Heart left ventricle (tissue), 16 donors: ENCODE data around the gene SPESP1. TPM values are rescaled to one million over a fixed set of nuclear protein-coding genes. Genes with fewer than 3 reads are reported as not detected.
"Not testable (repeated sequence)": the region's sequence is repeated elsewhere in the genome, so short reads cannot be mapped to it uniquely, and the experiment has no call there.

Experiments
- ATAC-seq, 4 donors: fragments of 200-7000 bp; cut with Tn5 transposase; one replicate each; pipeline ENCODE4 v1.9.1; 2020 to 2022; ENCODE audit warnings: moderate library complexity in 4 of 4, mild to moderate bottlenecking in 3 of 4, moderate number of reproducible peaks in 1 of 4
- DNase-seq, 5 donors: peaks; one replicate each; pipeline ENCODE4 v3.0.0-alpha.2; 2020
- H3K27ac ChIP-seq, 12 donors: fragments of 200-600 bp; sonication (generic) in 4 of 12; one replicate each; pipeline versions ENCODE4 v1.5.0 to v1.8.0; 2016 to 2022; ENCODE audit warnings: mild to moderate bottlenecking in 2 of 12
- H3K27me3 ChIP-seq, 9 donors: fragments of 200-600 bp; sonication (generic) in 2 of 9; one replicate each; pipeline versions ENCODE4 v1.5.1 to v1.8.0; 2016 to 2022; ENCODE audit warnings: mild to moderate bottlenecking in 3 of 9
- H3K36me3 ChIP-seq, 9 donors: fragments of 200-600 bp; sonication (generic) in 2 of 9; one replicate each; pipeline versions ENCODE4 v1.5.0 to v1.8.0; 2018 to 2022; ENCODE audit warnings: mild to moderate bottlenecking in 2 of 9
- H3K4me1 ChIP-seq, 12 donors: fragments of 200-600 bp; sonication (generic) in 4 of 12; one replicate each; pipeline versions ENCODE4 v1.5.0 to v1.8.0; 2016 to 2022; ENCODE audit warnings: mild to moderate bottlenecking in 3 of 12
- H3K4me3 ChIP-seq, 12 donors: fragments of 200-600 bp; sonication (generic) in 4 of 12; one replicate each; pipeline versions ENCODE4 v1.5.0 to v1.8.0; 2017 to 2022; ENCODE audit warnings: mild to moderate bottlenecking in 9 of 12, moderate library complexity in 4 of 12
- H3K9me3 ChIP-seq, 12 donors: fragments of 200-600 bp; sonication (generic) in 4 of 12; one replicate each; pipeline versions ENCODE4 v1.5.0 to v1.8.0; 2016 to 2022; ENCODE audit warnings: mild to moderate bottlenecking in 1 of 12
- CTCF ChIP-seq, 12 donors: fragments of 200-600 bp; sonication (generic) in 4 of 12; IDR thresholded peaks; one replicate each; pipeline versions ENCODE4 v1.5.0 to v1.8.0; 2018 to 2022; ENCODE audit warnings: antibody characterized with exemption in 12 of 12, mild to moderate bottlenecking in 5 of 12
- POLR2A ChIP-seq, 2 donors: fragments of 450-650 bp; IDR thresholded peaks; one replicate each; pipeline ENCODE4 v1.6.1; 2017; ENCODE audit warnings: antibody characterized with exemption in 2 of 2, mild to moderate bottlenecking in 2 of 2, moderate library complexity in 2 of 2
- WGBS, 4 donors: extraction: QIAGEN DNeasy Blood & Tissue Kit in 2 of 4; methylation state at CpG; one replicate each; pipeline versions ENCODE4 v1.1.5 to v1.1.7; 2013 to 2018; 5-methylcytosine and 5-hydroxymethylcytosine counted together
- intact Hi-C, 10 donors: fragments of 100-400 bp; cut with DNase I; formaldehyde crosslinking; loops; one replicate each; pipeline versions ENCODE4 v1.11.1 to v1.14.2; 2022
- polyA plus RNA-seq, 2 donors: library from polyadenylated mRNA; stranded (reverse); fragments of 200-250 nt; gene quantifications; one replicate each; pipeline ENCODE4 v1.2.3, GENCODE V29; 2013
- total RNA-seq, 9 donors: library from RNA; depleted of rRNA in 2 of 9; stranded (reverse); fragments of >200 nt in 2 of 9; fragmentation: NEBNext Ultra II Directional in 3 of 9; extraction: Animal tissue kit (Norgen Biotek cat#: 25700) in 3 of 9; gene quantifications; one replicate each; pipeline versions ENCODE4 v1.1.0 to v1.2.4, GENCODE V29; 2016 to 2023
- donor health status: ischemic (EF 13 %, LVEDD 7.1; RV severe dilation, severe dysfunction).
- donor health status: healthy with polysubstance abuse.
- donor health status: DM: no; HTN: yes; CAD: no.
- donor health status: DM: no; HTN: no; CAD: no.
- donor health status: ischemic (EF 25% LVEDD 6.9; RV normal size, moderate dysfunction).
- donor health status: ischemic (EF 25% LVEDD 5.7; RV mildly dilated, moderate dysfunction).
- donor health status: healthy.
- donor health status: DM: yes; HTN: yes; CAD: no.
- donor health status: ischemic (EF 35%, LVEDD 5.7; RV mildly dilated, moderate dysfunction).
- donor health status: nonischemic (EF 11% LVEDD 7.7; RV severe dilation, severe dysfunction).
- donor health status: DM: yes; HTN: yes; CAD: no.
- donor health status: PGD.
- donor health status: ischemic (EF 29% LVEDD 5.4; RV normal size, mild dysfunction).
- donor health status: nonischemic (EF 23%, LVEDD 6.1; RV moderate dilation, normal function).

SPESP1 gene
- total and polyA plus RNA-seq, 11 donors = 1.2 to 11.0 (median 4.9) TPM; not detected in 1

- intact Hi-C loops = no loop called here
- DNase-seq (no peak), ATAC-seq (no peak)
- no peak overlapping the region for H3K4me3 ChIP-seq
- no peak overlapping the region for H3K27ac ChIP-seq
- no peaks in the 10 kb centered on the region for H3K36me3 ChIP-seq
- TF ChIP-seq CTCF (IDR thresholded peaks at IDR 0.05) (no peak), POLR2A (IDR thresholded peaks at IDR 0.05) (no peak)
- peaks cover 0 to 27% (median 15%) of the 10 kb centered on the region in 12 donors for H3K9me3 ChIP-seq
- peaks cover 0 to 4% (median 0%) of the 10 kb centered on the region in 12 donors for H3K4me1 ChIP-seq
- H3K27me3 ChIP-seq = no peaks in the 10 kb centered on the region
These were observed 37.6 kb downstream of the SPESP1 start for GRCh38 chr15:68967948-68968347.

GRCh38 chr15:68969298-68969697 is 39.0 kb downstream of the SPESP1 start:
- DNase-seq (no peak), ATAC-seq (no peak)
- H3K27ac ChIP-seq = no peak overlapping the region
- H3K9me3 ChIP-seq = peaks cover 0 to 27% (median 15%) of the 10 kb centered on the region in 12 donors
- H3K36me3 ChIP-seq = no peaks in the 10 kb centered on the region
- peaks cover 0 to 4% (median 0%) of the 10 kb centered on the region in 12 donors for H3K4me1 ChIP-seq
- intact Hi-C loops = no loop called here
- TF ChIP-seq POLR2A (IDR thresholded peaks at IDR 0.05) = no peak
- no peak for TF ChIP-seq CTCF (IDR thresholded peaks at IDR 0.05)
- no peak overlapping the region for H3K4me3 ChIP-seq
- no peaks in the 10 kb centered on the region for H3K27me3 ChIP-seq

- no peak overlapping the region for H3K27ac ChIP-seq
- H3K4me1 ChIP-seq = peaks cover 0 to under 1% (median 0%) of the 10 kb centered on the region in 12 donors
- H3K36me3 ChIP-seq = no peaks in the 10 kb centered on the region
- H3K27me3 ChIP-seq = no peaks in the 10 kb centered on the region
- intact Hi-C loops = no loop called here
- H3K4me3 ChIP-seq = no peak overlapping the region
- 51 to 61% (median 60%) methylated on average over 4 of the region's 4 CpGs for WGBS, 4 donors
- no peak for DNase-seq
- peaks cover 0 to 38% (median 16%) of the 10 kb centered on the region in 12 donors for H3K9me3 ChIP-seq
- no peak for TF ChIP-seq CTCF (IDR thresholded peaks at IDR 0.05)
- ATAC-seq = no peak
These were observed 42.1 kb downstream of the SPESP1 start for GRCh38 chr15:68972201-68973065.

GRCh38 chr15:68975651-68976160 is 45.4 kb downstream of the SPESP1 start:
- DNase-seq, intact Hi-C loops, H3K27me3 ChIP-seq, H3K36me3 ChIP-seq, H3K27ac ChIP-seq, H3K4me3 ChIP-seq, ATAC-seq, H3K4me1 ChIP-seq: not testable (repeated sequence)
- WGBS, 4 donors = 95 to 98% (median 98%) methylated on average over 10 to 26 of the region's 26 CpGs
- peaks cover 0 to 18% (median 0%) of the 10 kb centered on the region in 12 donors for H3K9me3 ChIP-seq

- peaks cover 0 to 18% (median 0%) of the 10 kb centered on the region in 12 donors for H3K9me3 ChIP-seq
- WGBS, 4 donors = 87 to 91% (median 89%) methylated on average over 10 of the region's 10 CpGs
- ATAC-seq, H3K4me3 ChIP-seq, intact Hi-C loops, H3K27ac ChIP-seq, H3K36me3 ChIP-seq, DNase-seq, H3K27me3 ChIP-seq, H3K4me1 ChIP-seq: not testable (repeated sequence)
These were observed 47.1 kb downstream of the SPESP1 start for GRCh38 chr15:68977426-68977825.
